ENCODE measurements around the gene CXCL12. TPM values are rescaled to one million over a fixed set of nuclear protein-coding genes. Genes with fewer than 3 reads are reported as not detected.

Gene CXCL12
- polyA plus RNA-seq, 1 experiment: 217 TPM

- H3K4me3 ChIP-seq (ENCODE audit: low read depth, low read length): no peak overlapping the region
- CTCF ChIA-PET: interaction anchor here (0.9 to 1.2 kb wide), 2 partner anchors 41 to 482 kb away, joined by 3 read pairs; no protein-coding TSS in a partner anchor
- no peaks in the 10 kb centered on the region for H3K27me3 ChIP-seq (ENCODE audit: control insufficient read depth, insufficient read depth, low read length)
- POLR2A ChIA-PET: interaction anchor here (0.6 kb wide), 1 partner anchor 10 kb away, joined by 4 read pairs; no protein-coding TSS in a partner anchor
- no peak for TF ChIP-seq CTCF (IDR thresholded peaks at IDR 0.05; ENCODE audit: insufficient read depth, low read depth, low read length)
- peaks cover 41% of the 10 kb centered on the region for H3K36me3 ChIP-seq (ENCODE audit: control insufficient read depth, insufficient read depth, low read length)
- DNase-seq (ENCODE audit: low read depth): peak; percentile 40
Measured at GRCh38 chr10:44376472-44377099, 8.3 kb downstream of the CXCL12 start.

- no peak for TF ChIP-seq CTCF (IDR thresholded peaks at IDR 0.05; ENCODE audit: insufficient read depth, low read depth, low read length)
- DNase-seq (ENCODE audit: low read depth): no peak
- no peaks in the 10 kb centered on the region for H3K27me3 ChIP-seq (ENCODE audit: control insufficient read depth, insufficient read depth, low read length)
- peaks cover 36% of the 10 kb centered on the region for H3K36me3 ChIP-seq (ENCODE audit: control insufficient read depth, insufficient read depth, low read length)
- no peak overlapping the region for H3K4me3 ChIP-seq (ENCODE audit: low read depth, low read length)
- CTCF ChIA-PET: interaction anchor here (0.5 to 1.8 kb wide), 3 partner anchors 10 to 25 kb away, joined by 3 to 5 read pairs (median 4); no protein-coding TSS in a partner anchor
- POLR2A ChIA-PET: no interaction called here
Measured at GRCh38 chr10:44374155-44374554, 10.7 kb downstream of the CXCL12 start.

GRCh38 chr10:44373341-44373995 is 11.4 kb downstream of the CXCL12 start:
- DNase-seq (ENCODE audit: low read depth): no peak
- Histone ChIP-seq H3K27me3 (ENCODE audit: control insufficient read depth, insufficient read depth, low read length) (no peaks in the 10 kb centered on the region), H3K36me3 (ENCODE audit: control insufficient read depth, insufficient read depth, low read length) (peaks cover 34% of the 10 kb centered on the region), H3K4me3 (ENCODE audit: low read depth, low read length) (no peak overlapping the region)
- CTCF ChIA-PET: interaction anchor here (1.5 to 1.8 kb wide), 2 partner anchors 10 to 13 kb away, joined by 5 read pairs; no protein-coding TSS in a partner anchor
- no peak for TF ChIP-seq CTCF (IDR thresholded peaks at IDR 0.05; ENCODE audit: insufficient read depth, low read depth, low read length)
- POLR2A ChIA-PET: no interaction called here

- TF ChIP-seq CTCF (IDR thresholded peaks at IDR 0.05; ENCODE audit: insufficient read depth, low read depth, low read length): no peak
- Histone ChIP-seq H3K36me3 (ENCODE audit: control insufficient read depth, insufficient read depth, low read length) (peaks cover 27% of the 10 kb centered on the region), H3K4me3 (ENCODE audit: low read depth, low read length) (no peak overlapping the region), H3K27me3 (ENCODE audit: control insufficient read depth, insufficient read depth, low read length) (no peaks in the 10 kb centered on the region)
- CTCF ChIA-PET: no interaction called here
- DNase-seq (ENCODE audit: low read depth): no peak
- POLR2A ChIA-PET: no interaction called here
Measured at GRCh38 chr10:44372181-44372580, 12.7 kb downstream of the CXCL12 start.

- no peaks in the 10 kb centered on the region for H3K27me3 ChIP-seq (ENCODE audit: control insufficient read depth, insufficient read depth, low read length)
- ChIA-PET CTCF (interaction anchor here (0.9 to 1.4 kb wide), 2 partner anchors 10 to 28 kb away, joined by 3 to 4 read pairs; no protein-coding TSS in a partner anchor), POLR2A (interaction anchor here (0.6 kb wide), 1 partner anchor 536 kb away, joined by 3 read pairs; no protein-coding TSS in a partner anchor)
- no peak for TF ChIP-seq CTCF (IDR thresholded peaks at IDR 0.05; ENCODE audit: insufficient read depth, low read depth, low read length)
- peaks cover 27% of the 10 kb centered on the region for H3K36me3 ChIP-seq (ENCODE audit: control insufficient read depth, insufficient read depth, low read length)
- no peak overlapping the region for H3K4me3 ChIP-seq (ENCODE audit: low read depth, low read length)
- no peak for DNase-seq (ENCODE audit: low read depth)
Measured at GRCh38 chr10:44370731-44371248, 14.1 kb downstream of the CXCL12 start.
